Left lung (tissue), 10 donors: ENCODE results near the gene SBNO2. TPM values are rescaled to one million over a fixed set of nuclear protein-coding genes. Genes with fewer than 3 reads are reported as not detected.

Source experiments
- ATAC-seq: fragments of 200-7000 bp; cut with Tn5 transposase; one replicate; pipeline ENCODE4 v1.9.1; 2020; ENCODE audit warnings: moderate library complexity
- DNase-seq, 4 donors: peaks; one replicate each; pipeline ENCODE4 v3.0.0-alpha.2; 2013 to 2020
- H3K27ac ChIP-seq, 2 donors: fragments of 200-600 bp; sonication (generic) in 1 of 2; one replicate each; pipeline versions ENCODE4 v1.5.0 to v1.8.0; 2020 to 2021
- H3K27me3 ChIP-seq, 2 donors: fragments of 200-600 bp; sonication (generic) in 1 of 2; one replicate each; pipeline versions ENCODE4 v1.5.0 to v1.8.0; 2020 to 2021
- H3K36me3 ChIP-seq, 2 donors: fragments of 200-600 bp; sonication (generic) in 1 of 2; one replicate each; pipeline versions ENCODE4 v1.5.0 to v1.8.0; 2020 to 2021
- H3K4me1 ChIP-seq, 2 donors: fragments of 200-600 bp; one replicate each; pipeline ENCODE4 v1.8.0; 2021
- H3K4me3 ChIP-seq, 2 donors: fragments of 200-600 bp; sonication (generic) in 1 of 2; one replicate each; pipeline versions ENCODE4 v1.5.0 to v1.8.0; 2020 to 2021; ENCODE audit warnings: mild to moderate bottlenecking in 1 of 2
- H3K9me3 ChIP-seq, 2 donors: fragments of 200-600 bp; sonication (generic) in 1 of 2; one replicate each; pipeline versions ENCODE4 v1.5.0 to v1.8.0; 2020 to 2021
- CTCF ChIP-seq, 2 donors: fragments of 200-600 bp; sonication (generic) in 1 of 2; IDR thresholded peaks; one replicate each; pipeline versions ENCODE4 v1.5.0 to v1.8.0; 2021; ENCODE audit warnings: antibody characterized with exemption in 2 of 2
- intact Hi-C, 2 donors: fragments of 100-400 bp; cut with DNase I; formaldehyde crosslinking; loops; one replicate each; pipeline versions ENCODE4 v1.11.2 to v1.14.2; 2022
- polyA plus RNA-seq, 6 donors: library from polyadenylated mRNA; unstranded; fragments of 120-200 nt; gene quantifications; one replicate each; pipeline ENCODE4 v1.2.1, GENCODE V29; 2013; ENCODE audit not compliant: insufficient read length in 6 of 6
- total RNA-seq, 2 donors: library from RNA; stranded (reverse); fragmentation: NEBNext Ultra II Directional; extraction: Animal tissue kit (Norgen Biotek cat#: 25700); gene quantifications; one replicate each; pipeline ENCODE4 v1.2.1, GENCODE V29; 2021
- donor health status: DM: no; HTN: yes; CAD: no.
- donor health status: DM: no; HTN: no; CAD: no.

Gene SBNO2
- total and polyA plus RNA-seq, 8 donors = 17.9 to 119 (median 23.7) TPM

- Histone ChIP-seq H3K27ac (peak overlapping the region; percentile 95 to 97), H3K4me3 (peak overlapping the region; percentile 62 to 71), H3K36me3 (peaks cover 0 to 37% of the 10 kb centered on the region in 2 donors), H3K27me3 (no peaks in the 10 kb centered on the region), H3K9me3 (peaks cover 0 to 1% of the 10 kb centered on the region in 2 donors), H3K4me1 (peaks cover 41 to 87% of the 10 kb centered on the region in 2 donors)
- ATAC-seq = peak; percentile 40
- peak; percentile 63 to 93 (median 88) for DNase-seq
- TF ChIP-seq CTCF (IDR thresholded peaks at IDR 0.05) = no peak
- intact Hi-C loops = no loop called here
These were observed 69.6 kb downstream of the SBNO2 start for GRCh38 chr19:1104311-1105007.

GRCh38 chr19:1103708-1104310 is 70.3 kb downstream of the SBNO2 start, which contains the start of gene GPX4:
Gene GPX4, plus strand, starts transcription at chr19:1103994. Its CDS starts 50 bp downstream, at chr19:1104044.
- no peak for TF ChIP-seq CTCF (IDR thresholded peaks at IDR 0.05)
- peaks cover 0 to 31% of the 10 kb centered on the region in 2 donors for H3K36me3 ChIP-seq
- peaks cover 46 to 90% of the 10 kb centered on the region in 2 donors for H3K4me1 ChIP-seq
- DNase-seq = peak; percentile 97 to 100 (median 100)
- H3K9me3 ChIP-seq = peaks cover 0 to 1% of the 10 kb centered on the region in 2 donors
- intact Hi-C loops = no loop called here
- no peaks in the 10 kb centered on the region for H3K27me3 ChIP-seq
- peak within 1 kb of the TSS; percentile 62 to 71 for H3K4me3 ChIP-seq
- peak; percentile 79 for ATAC-seq
- H3K27ac ChIP-seq = peak within 1 kb of the TSS; percentile 95 to 97

GRCh38 chr19:1103132-1103707 is 70.8 kb downstream of the SBNO2 start:
- Histone ChIP-seq H3K9me3 (peaks cover 0 to 1% of the 10 kb centered on the region in 2 donors), H3K27ac (peak overlapping the region; percentile 93 to 97), H3K4me1 (peaks cover 50 to 91% of the 10 kb centered on the region in 2 donors), H3K36me3 (peaks cover 0 to 25% of the 10 kb centered on the region in 2 donors), H3K4me3 (peak overlapping the region; percentile 7 to 71), H3K27me3 (no peaks in the 10 kb centered on the region)
- DNase-seq (no peak), ATAC-seq (no peak)
- no peak for TF ChIP-seq CTCF (IDR thresholded peaks at IDR 0.05)
- intact Hi-C loops = no loop called here

GRCh38 chr19:1102407-1103131 is 71.5 kb downstream of the SBNO2 start:
- Histone ChIP-seq H3K4me3 (peak overlapping the region in 1 of 2 donors; percentile 20), H3K27ac (peak overlapping the region; percentile 93 to 97), H3K36me3 (peaks cover 0 to 18% of the 10 kb centered on the region in 2 donors), H3K27me3 (no peaks in the 10 kb centered on the region), H3K9me3 (peaks cover 0 to 1% of the 10 kb centered on the region in 2 donors), H3K4me1 (peaks cover 50 to 91% of the 10 kb centered on the region in 2 donors)
- DNase-seq = peak in 2 of 4 donors; percentile 42 to 71
- no peak for TF ChIP-seq CTCF (IDR thresholded peaks at IDR 0.05)
- intact Hi-C loops = no loop called here
- ATAC-seq = peak; percentile 7
